Measurements from ENCODE around the gene OTUB1.

DNA sequence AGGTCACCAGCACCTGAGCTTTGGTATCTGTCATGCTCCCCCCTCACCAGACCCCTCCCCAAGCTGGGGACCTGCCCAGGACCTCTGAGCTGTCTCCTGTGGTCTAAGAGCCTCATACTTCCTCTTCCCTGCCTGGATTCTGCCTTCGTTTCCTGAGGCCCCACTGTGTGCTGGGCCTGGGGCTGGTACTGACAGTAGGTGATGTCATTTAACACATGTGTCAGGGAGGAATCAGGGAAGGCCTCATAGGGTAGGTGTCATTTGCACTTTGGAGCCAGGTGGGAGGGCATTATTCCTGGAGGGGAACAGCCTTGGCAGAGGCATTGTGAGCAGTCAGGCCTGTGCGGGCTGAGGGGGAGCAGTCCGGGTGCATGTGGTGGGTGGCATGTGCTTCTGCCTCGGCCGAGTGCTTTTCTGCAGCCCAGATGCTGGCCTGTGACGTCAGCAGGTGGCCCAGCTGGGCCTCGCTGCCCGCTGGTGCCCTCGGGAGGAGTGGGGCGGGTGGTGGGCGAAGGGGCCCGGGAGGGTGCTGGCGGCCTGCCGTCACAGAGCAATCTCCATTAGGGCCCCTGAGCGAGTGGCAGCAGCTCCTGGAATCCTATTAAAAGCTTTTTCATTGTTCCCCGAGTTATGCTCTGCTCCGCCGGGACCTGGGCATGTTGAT, 58.6 kb downstream of the OTUB1 start:
- no peak for TF ChIP-seq EZH2 (IDR thresholded peaks at IDR 0.05; ENCODE audit: low read depth)
- TF ChIP-seq, protein P1, sequence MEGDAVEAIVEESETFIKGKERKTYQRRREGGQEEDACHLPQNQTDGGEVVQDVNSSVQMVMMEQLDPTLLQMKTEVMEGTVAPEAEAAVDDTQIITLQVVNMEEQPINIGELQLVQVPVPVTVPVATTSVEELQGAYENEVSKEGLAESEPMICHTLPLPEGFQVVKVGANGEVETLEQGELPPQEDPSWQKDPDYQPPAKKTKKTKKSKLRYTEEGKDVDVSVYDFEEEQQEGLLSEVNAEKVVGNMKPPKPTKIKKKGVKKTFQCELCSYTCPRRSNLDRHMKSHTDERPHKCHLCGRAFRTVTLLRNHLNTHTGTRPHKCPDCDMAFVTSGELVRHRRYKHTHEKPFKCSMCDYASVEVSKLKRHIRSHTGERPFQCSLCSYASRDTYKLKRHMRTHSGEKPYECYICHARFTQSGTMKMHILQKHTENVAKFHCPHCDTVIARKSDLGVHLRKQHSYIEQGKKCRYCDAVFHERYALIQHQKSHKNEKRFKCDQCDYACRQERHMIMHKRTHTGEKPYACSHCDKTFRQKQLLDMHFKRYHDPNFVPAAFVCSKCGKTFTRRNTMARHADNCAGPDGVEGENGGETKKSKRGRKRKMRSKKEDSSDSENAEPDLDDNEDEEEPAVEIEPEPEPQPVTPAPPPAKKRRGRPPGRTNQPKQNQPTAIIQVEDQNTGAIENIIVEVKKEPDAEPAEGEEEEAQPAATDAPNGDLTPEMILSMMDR (conservative IDR thresholded peaks at IDR 0.05), result no peak
